ENCODE results near the gene RHBDF2. TPM values are rescaled to one million over a fixed set of nuclear protein-coding genes. Genes with fewer than 3 reads are reported as not detected.
A peak's percentile ranks its signal among the peaks of the same experiment; 100 is the strongest.
"Not testable (repeated sequence)": the region's sequence is repeated elsewhere in the genome, so short reads cannot be mapped to it uniquely, and the experiment has no call there.

RHBDF2 gene
- total and polyA plus RNA-seq, 3 donors from 2014 or later = 9.7 to 30.2 (median 26.3) TPM

DNA sequence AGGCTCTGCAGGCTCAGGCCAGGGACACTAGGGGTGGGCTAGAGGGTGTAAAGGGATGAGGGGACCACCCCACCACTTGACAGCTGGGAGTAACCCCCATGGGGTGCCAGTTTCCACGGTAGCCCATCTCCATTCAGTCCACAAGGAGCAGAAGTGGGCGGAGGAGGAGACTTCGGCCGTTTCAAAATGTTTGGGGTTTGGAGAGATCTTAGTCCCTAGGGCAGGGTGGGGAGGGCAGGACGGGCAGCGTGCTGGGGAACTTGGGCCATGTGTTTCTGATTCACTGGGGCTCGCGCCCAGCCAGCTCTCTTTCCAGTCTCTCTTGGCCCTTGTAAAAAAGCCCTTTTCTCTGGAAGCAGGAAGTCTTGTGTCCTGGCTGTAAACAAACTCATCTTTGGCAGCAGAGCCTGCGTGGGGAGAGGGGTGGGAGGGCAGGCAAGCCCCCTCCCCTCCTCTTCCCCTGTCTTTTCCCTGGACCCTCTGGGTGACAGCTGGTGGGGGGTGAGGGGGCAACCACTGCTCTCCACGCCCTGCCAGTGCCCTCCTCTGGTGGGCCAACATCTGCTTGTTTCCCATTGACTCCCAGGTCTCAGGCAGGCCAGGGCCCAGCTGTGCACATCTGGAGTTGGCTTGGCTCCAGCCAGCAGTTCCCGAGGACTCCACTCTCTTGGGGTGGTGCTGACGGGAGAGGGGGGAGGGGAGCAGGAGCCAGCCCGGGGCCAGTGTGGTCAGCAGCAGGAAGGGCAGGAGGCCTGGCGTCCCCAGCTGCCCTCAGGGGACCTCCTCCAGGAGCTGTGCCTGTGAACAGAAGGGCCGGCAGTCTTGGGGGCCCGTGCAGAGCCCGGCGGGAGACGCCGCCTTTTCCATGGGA lies 28.2 kb upstream of the RHBDF2 start:
- peaks cover 51% of the 10 kb centered on the region for H3K4me1 ChIP-seq
- no peak overlapping the region for H3K4me3 ChIP-seq
- no peaks in the 10 kb centered on the region for H3K36me3 ChIP-seq (ENCODE audit: low read depth, missing control alignments)
- no peaks in the 10 kb centered on the region for H3K27me3 ChIP-seq
- intact Hi-C loops (cut with DNase I; ENCODE audit: low total_unique reads) = loop anchor here (10.0 kb wide), 1 partner anchor 175 kb away; no protein-coding TSS in a partner anchor
- DNase-seq = peak; percentile 86
- WGBS, 2 donors = 28 to 39% methylated on average over 12 to 20 of the region's 20 CpGs
- no peaks in the 10 kb centered on the region for H3K9me3 ChIP-seq
- peak overlapping the region; percentile 75 to 96 for H3K27ac ChIP-seq
- TF ChIP-seq, protein P1, sequence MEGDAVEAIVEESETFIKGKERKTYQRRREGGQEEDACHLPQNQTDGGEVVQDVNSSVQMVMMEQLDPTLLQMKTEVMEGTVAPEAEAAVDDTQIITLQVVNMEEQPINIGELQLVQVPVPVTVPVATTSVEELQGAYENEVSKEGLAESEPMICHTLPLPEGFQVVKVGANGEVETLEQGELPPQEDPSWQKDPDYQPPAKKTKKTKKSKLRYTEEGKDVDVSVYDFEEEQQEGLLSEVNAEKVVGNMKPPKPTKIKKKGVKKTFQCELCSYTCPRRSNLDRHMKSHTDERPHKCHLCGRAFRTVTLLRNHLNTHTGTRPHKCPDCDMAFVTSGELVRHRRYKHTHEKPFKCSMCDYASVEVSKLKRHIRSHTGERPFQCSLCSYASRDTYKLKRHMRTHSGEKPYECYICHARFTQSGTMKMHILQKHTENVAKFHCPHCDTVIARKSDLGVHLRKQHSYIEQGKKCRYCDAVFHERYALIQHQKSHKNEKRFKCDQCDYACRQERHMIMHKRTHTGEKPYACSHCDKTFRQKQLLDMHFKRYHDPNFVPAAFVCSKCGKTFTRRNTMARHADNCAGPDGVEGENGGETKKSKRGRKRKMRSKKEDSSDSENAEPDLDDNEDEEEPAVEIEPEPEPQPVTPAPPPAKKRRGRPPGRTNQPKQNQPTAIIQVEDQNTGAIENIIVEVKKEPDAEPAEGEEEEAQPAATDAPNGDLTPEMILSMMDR (IDR thresholded peaks at IDR 0.05) = no peak
- no peak for TF ChIP-seq POLR2A (IDR thresholded peaks at IDR 0.05)

DNA sequence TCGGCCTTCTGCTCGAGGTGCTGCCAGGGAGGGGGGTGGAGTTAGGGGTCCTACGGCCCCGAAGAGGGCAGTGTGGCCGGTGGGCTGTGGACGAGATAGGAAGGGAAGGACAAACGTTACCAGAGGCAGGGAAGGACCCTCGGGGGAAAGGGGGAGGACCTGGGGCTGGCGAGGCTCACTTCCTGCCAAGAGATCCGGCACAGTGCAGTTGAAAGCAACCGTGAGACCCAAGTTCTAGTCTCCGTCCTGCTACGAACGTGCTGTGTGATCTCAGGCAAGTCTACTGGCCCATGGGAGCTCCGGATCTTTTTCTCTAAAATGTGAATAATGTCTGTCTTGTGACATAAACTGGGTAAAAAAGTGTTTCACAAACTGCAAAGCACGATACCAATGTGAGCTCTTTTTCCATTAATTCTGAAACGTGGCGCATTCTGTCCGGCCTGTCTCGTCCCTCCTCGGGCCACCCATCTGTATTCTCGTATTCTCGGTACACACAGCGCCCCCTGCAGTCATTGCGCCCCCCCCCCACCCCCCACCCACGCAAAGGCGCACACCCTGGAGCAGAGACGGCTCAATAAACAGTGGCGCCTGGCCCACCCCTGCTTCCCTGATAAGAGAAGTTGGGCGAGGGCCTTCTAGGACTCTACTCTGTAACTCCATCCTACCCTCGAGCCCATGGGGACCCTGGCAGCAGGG lies 27.5 kb upstream of the RHBDF2 start:
- TF ChIP-seq, protein P1 (IDR thresholded peaks at IDR 0.05) = peak in 1 of 3 experiments; percentile 21
- TF ChIP-seq POLR2A (IDR thresholded peaks at IDR 0.05) = no peak
- Histone ChIP-seq H3K27me3 (no peaks in the 10 kb centered on the region), H3K4me1 (peaks cover 54% of the 10 kb centered on the region), H3K9me3 (no peaks in the 10 kb centered on the region), H3K4me3 (no peak overlapping the region), H3K27ac (peak overlapping the region; percentile 75 to 96), H3K36me3 (ENCODE audit: low read depth, missing control alignments) (no peaks in the 10 kb centered on the region)
- peak; percentile 57 for DNase-seq
- intact Hi-C loops (cut with DNase I; ENCODE audit: low total_unique reads) = loop anchor here (10.0 kb wide), 1 partner anchor 176 kb away; no protein-coding TSS in a partner anchor
- 58 to 59% methylated on average over 28 to 31 of the region's 31 CpGs for WGBS, 2 donors

- no peaks in the 10 kb centered on the region for H3K36me3 ChIP-seq (ENCODE audit: low read depth, missing control alignments)
- DNase-seq = no peak
- H3K4me3 ChIP-seq = no peak overlapping the region
- TF ChIP-seq, protein P1 (IDR thresholded peaks at IDR 0.05) = no peak
- no peak for TF ChIP-seq POLR2A (IDR thresholded peaks at IDR 0.05)
- H3K4me1 ChIP-seq = peaks cover 59% of the 10 kb centered on the region
- 58 to 62% methylated on average over 15 of the region's 15 CpGs for WGBS, 2 donors
- no peaks in the 10 kb centered on the region for H3K9me3 ChIP-seq
- intact Hi-C loops (cut with DNase I; ENCODE audit: low total_unique reads) = loop anchor here (10.0 kb wide), 1 partner anchor 177 kb away; no protein-coding TSS in a partner anchor
- H3K27me3 ChIP-seq = no peaks in the 10 kb centered on the region
- peak overlapping the region; percentile 75 to 96 for H3K27ac ChIP-seq
These were observed 26.9 kb upstream of the RHBDF2 start for GRCh38 chr17:76528156-76528527.

GRCh38 chr17:76527430-76528111 lies 26.3 kb upstream of the RHBDF2 start:
- WGBS, 2 donors = 45% methylated on average over 21 to 26 of the region's 26 CpGs
- no peaks in the 10 kb centered on the region for H3K27me3 ChIP-seq
- no peaks in the 10 kb centered on the region for H3K9me3 ChIP-seq
- H3K36me3 ChIP-seq (ENCODE audit: low read depth, missing control alignments) = no peaks in the 10 kb centered on the region
- intact Hi-C loops (cut with DNase I; ENCODE audit: low total_unique reads) = loop anchor here (10.0 kb wide), 1 partner anchor 177 kb away; no protein-coding TSS in a partner anchor
- DNase-seq = peak; percentile 64
- H3K27ac ChIP-seq = peak overlapping the region; percentile 75 to 96
- TF ChIP-seq POLR2A (IDR thresholded peaks at IDR 0.05) = no peak
- TF ChIP-seq, protein P1 (IDR thresholded peaks at IDR 0.05) = peak in 2 of 3 experiments; percentile 17 to 26
- H3K4me1 ChIP-seq = peaks cover 63% of the 10 kb centered on the region
- H3K4me3 ChIP-seq = no peak overlapping the region

- not testable (repeated sequence) for H3K27me3 ChIP-seq; H3K9me3 ChIP-seq; H3K36me3 ChIP-seq (ENCODE audit: low read depth, missing control alignments); DNase-seq; H3K4me3 ChIP-seq
- H3K27ac ChIP-seq = peak overlapping the region; percentile 75 to 96
- intact Hi-C loops (cut with DNase I; ENCODE audit: low total_unique reads) = loop anchor here (10.0 kb wide), 1 partner anchor 178 kb away; no protein-coding TSS in a partner anchor
- peaks cover 63% of the 10 kb centered on the region for H3K4me1 ChIP-seq
- WGBS, 2 donors = 63 to 79% methylated on average over 9 of the region's 9 CpGs
These were observed 25.8 kb upstream of the RHBDF2 start for GRCh38 chr17:76527016-76527415.

- not testable (repeated sequence) for H3K27me3 ChIP-seq; DNase-seq; H3K9me3 ChIP-seq; H3K36me3 ChIP-seq (ENCODE audit: low read depth, missing control alignments); H3K4me3 ChIP-seq
- Histone ChIP-seq H3K4me1 (peaks cover 52% of the 10 kb centered on the region), H3K27ac (peak overlapping the region in 1 of 2 donors; percentile 61)
- intact Hi-C loops (cut with DNase I; ENCODE audit: low total_unique reads) = loop anchor here (10.0 kb wide), 1 partner anchor 179 kb away; no protein-coding TSS in a partner anchor
- 74 to 84% methylated on average over 7 to 8 of the region's 8 CpGs for WGBS, 2 donors
These were observed 24.2 kb upstream of the RHBDF2 start for GRCh38 chr17:76525513-76525833.

Measured in testis (tissue), 3 donors.